ENCODE measurements around the gene CCDC27. TPM values are rescaled to one million over a fixed set of nuclear protein-coding genes. Genes with fewer than 3 reads are reported as not detected.

The CCDC27 gene
- total RNA-seq, result not detected in 2 replicates

DNA sequence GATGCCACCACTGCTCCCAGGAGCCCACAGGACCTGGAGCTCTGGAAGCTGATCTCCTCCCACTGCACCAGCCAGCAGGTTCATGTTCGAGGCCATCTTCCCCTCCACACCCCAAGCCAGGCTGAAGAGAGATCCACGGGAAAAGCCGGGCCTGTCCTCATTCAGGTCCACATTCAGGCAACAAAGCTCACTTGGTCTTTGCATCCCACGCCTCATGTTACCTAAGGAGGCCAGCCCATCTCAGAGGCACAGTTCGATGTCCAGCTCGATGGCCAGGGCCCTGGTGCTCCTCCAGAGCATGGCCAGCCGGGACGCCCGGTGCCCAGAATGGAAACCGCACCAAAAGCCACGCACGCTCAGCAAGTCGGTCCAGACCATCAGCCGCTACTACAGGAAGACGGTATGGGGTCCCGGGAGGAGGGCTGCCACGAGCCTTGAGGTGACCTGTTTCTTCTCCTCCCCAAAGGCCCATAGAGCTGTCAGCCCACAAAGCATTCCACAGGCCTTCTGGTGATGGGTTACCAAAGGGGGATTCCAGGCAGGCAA is at the start of gene CCDC27:
TSS of gene CCDC27 (plus strand) at position 51 of the 546 bp plus-strand sequence. CDS start at position 83, 32 bp downstream.

DNA sequence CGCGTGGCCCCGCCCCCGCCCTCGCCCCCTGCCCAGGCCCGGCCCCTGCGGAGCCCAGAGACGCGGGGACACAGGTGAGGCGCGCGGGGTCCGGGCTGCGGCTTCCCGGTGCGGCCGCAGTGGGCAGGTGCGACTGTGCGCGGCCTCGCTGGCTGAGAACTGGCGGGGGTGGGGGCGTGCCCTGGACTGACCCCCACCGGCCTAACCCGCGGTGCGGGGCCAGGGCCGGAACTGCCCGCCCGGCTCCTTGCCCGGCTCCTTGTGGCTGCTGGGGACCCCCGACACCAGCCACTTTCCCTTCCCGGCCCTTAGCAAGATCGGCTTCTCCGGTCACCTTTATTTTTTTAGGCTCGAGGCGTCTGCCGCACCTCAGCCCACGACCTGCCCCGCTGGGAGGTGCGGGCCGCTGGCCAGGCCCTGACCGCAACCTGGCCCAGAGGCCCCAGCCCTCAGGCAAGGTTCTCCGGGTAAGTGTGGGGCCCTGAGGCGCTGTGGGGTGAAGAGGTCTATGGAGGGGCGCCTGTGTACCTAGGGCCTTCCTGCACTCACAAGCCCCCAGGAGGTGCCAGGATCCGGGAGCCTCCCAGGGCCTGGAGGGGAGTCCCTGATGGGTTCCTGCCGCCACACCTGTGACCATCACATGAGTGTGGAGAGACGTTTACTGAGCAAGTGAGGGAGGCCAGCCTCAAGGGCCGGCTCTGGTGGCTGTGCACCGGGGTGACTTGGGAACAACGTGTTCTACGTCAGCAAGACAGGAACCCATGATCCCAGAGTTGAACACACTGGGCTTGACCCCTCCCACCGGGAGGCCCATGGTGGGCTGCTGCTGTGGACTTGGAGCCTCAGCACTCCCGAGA is 20.7 kb downstream of the CCDC27 start, which contains the start of gene SMIM1:
TSS of gene SMIM1 (plus strand) at position 35 of the 857 bp plus-strand sequence. CDS start 2,625 bp downstream, outside the sequence.

DNA sequence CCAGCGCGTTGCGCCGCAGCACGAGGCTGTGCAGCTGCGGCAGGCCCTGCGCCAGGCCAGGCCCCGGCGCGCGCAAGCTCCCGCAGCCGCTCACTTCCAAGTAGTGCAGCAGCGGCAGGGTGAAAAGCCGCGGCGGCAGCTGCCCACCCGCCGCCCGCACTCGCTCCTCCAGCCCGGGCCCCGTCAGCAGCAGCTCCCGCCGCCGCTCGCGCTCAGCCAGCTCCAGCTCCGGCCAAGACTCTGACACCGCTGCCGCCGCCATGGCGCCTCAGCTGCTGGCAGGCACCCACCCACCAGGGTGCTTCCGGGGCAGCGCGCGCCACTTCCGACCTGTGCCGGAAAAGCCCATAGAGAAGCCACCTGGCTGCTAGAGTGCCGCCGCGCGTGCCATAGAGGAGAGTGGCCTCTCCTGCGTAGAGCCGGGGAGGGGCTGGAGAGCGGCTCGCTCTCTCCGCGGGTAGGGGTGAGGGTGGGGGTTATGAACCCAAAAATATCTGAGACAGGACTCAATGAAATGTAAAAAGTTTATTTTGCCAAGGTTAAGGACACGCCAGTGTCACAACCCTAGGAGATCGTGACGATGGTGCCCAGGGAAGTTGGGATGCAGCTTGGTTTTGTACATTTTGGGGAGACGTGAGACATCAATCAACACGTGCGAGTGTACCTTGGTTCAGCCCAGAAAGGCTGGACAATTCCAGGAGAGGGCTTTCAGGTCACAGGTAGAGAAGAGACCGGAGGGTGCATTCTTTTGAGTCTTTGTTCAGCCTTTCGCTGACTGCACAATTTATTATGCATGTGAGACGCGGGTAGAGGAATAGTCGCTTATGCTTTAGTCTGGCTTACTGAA is 44.2 kb downstream of the CCDC27 start, which contains the start of gene LRRC47:
TSS of gene LRRC47 (minus strand) at position 284 of the 847 bp plus-strand sequence. CDS start at position 262, 22 bp downstream.

Other genes starting within 250 kb of the CCDC27 start
- gene MEGF6, start 140.9 kb upstream of the CCDC27 start, total RNA-seq, result 11.0 and 16.8 TPM in 2 replicates
- gene TPRG1L, start 127.4 kb upstream of the CCDC27 start, total RNA-seq, result 25.8 and 26.9 TPM in 2 replicates
- gene WRAP73, start 102.3 kb upstream of the CCDC27 start, total RNA-seq, result 15.7 and 19.2 TPM in 2 replicates
- gene TP73, start 99.9 kb upstream of the CCDC27 start, total RNA-seq, result not detected in 2 replicates
- 1.2 and 7.4 TPM in 2 replicates for gene SMIM1, start 20.3 kb downstream of the CCDC27 start, total RNA-seq
- 35.0 and 35.6 TPM in 2 replicates for gene LRRC47, start 44.0 kb downstream of the CCDC27 start, total RNA-seq
- 22.3 and 41.8 TPM in 2 replicates for gene CEP104, start 104.8 kb downstream of the CCDC27 start, total RNA-seq
- 9.2 and 10.5 TPM in 2 replicates for gene DFFB, start 105.0 kb downstream of the CCDC27 start, total RNA-seq
- 24.3 and 29.5 TPM in 2 replicates for gene C1orf174, start 147.8 kb downstream of the CCDC27 start, total RNA-seq

Data from smooth muscle cell of the umbilical artery (primary cell).